ENCODE data around the gene IKZF1.

DNA sequence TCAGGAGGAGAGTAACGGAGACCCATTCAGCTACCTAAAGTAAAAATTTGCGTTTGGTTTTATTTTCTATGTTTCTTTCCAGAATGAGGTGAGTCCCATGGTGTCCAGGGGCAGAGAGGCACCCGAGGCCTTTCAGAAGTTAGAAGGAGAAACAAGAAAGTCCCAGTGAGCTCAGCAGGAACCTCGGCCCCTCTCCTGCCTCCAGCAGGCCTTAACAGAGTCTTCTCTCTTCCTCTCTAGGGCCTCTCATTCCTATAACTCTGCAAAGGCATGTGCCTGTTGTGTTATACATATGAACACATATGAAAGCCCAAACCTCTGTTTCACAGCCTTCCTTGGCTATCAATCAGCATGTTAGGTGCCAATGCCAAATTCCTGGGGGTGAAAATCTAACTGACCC lies 20.8 kb upstream of the IKZF1 start:
- TF ChIP-seq, protein P1, sequence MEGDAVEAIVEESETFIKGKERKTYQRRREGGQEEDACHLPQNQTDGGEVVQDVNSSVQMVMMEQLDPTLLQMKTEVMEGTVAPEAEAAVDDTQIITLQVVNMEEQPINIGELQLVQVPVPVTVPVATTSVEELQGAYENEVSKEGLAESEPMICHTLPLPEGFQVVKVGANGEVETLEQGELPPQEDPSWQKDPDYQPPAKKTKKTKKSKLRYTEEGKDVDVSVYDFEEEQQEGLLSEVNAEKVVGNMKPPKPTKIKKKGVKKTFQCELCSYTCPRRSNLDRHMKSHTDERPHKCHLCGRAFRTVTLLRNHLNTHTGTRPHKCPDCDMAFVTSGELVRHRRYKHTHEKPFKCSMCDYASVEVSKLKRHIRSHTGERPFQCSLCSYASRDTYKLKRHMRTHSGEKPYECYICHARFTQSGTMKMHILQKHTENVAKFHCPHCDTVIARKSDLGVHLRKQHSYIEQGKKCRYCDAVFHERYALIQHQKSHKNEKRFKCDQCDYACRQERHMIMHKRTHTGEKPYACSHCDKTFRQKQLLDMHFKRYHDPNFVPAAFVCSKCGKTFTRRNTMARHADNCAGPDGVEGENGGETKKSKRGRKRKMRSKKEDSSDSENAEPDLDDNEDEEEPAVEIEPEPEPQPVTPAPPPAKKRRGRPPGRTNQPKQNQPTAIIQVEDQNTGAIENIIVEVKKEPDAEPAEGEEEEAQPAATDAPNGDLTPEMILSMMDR (conservative IDR thresholded peaks at IDR 0.05; ENCODE audit: low read length): no peak
- TF ChIP-seq EZH2phosphoT487 (IDR thresholded peaks at IDR 0.05; ENCODE audit: borderline replicate concordance): no peak

Measured in Loucy (cell line).